HepG2 (cell line): ENCODE results near the gene FBP2. TPM values are rescaled to one million over a fixed set of nuclear protein-coding genes. Genes with fewer than 3 reads are reported as not detected.

Experiments
- AKNA ChIP-seq: sonication (generic); formaldehyde crosslinking; IDR thresholded peaks from 2 replicates; pipeline ENCODE4 v1.4.0; 2020; ENCODE audit warnings: missing genetic modification reagents, borderline replicate concordance
- ASH2L ChIP-seq: fragments of 300-600, 200-600 bp; sonication (generic); IDR thresholded peaks from 2 replicates; pipeline ENCODE4 v1.7.0; 2017; ENCODE audit warnings: low read depth, mild to moderate bottlenecking, moderate library complexity, mixed read lengths, low read length; ENCODE audit not compliant: insufficient read length
- CBX5 ChIP-seq: sonication (generic); formaldehyde crosslinking; IDR thresholded peaks from 2 replicates; pipeline ENCODE4 v1.4.0; 2020; ENCODE audit warnings: missing genetic modification reagents, borderline replicate concordance
- DMAP1 ChIP-seq: IDR thresholded peaks from 2 replicates; pipeline ENCODE4 v1.6.1; 2016
- FIP1L1 ChIP-seq: fragments of 200-400 bp; formaldehyde crosslinking; IDR thresholded peaks from 2 replicates; pipeline ENCODE4 v1.6.1; 2018; ENCODE audit warnings: low read depth, mild to moderate bottlenecking, low read length, moderate library complexity, borderline replicate concordance; ENCODE audit not compliant: insufficient read depth
- FOXO1 ChIP-seq: sonication (generic); formaldehyde crosslinking; IDR thresholded peaks from 2 replicates; pipeline ENCODE4 v1.4.0; 2020; ENCODE audit warnings: missing genetic modification reagents
- GABPA ChIP-seq, 2 experiments: IDR thresholded peaks; 2 replicates each; pipeline ENCODE4 v1.6.1; 2011 to 2016; ENCODE audit warnings: low read depth in 2 of 2, low read length in 1 of 2, missing biosample characterization in 1 of 2, missing genetic modification characterization in 1 of 2
- GTF2F1 ChIP-seq: fragments of 150-350 bp; IDR thresholded peaks from 2 replicates; pipeline ENCODE4 v1.6.1; 2014; ENCODE audit warnings: low read length
- HBP1 ChIP-seq: IDR thresholded peaks from 2 replicates; pipeline ENCODE4 v1.6.1; 2016; ENCODE audit warnings: low read depth, control low read depth
- HHEX ChIP-seq: IDR thresholded peaks from 2 replicates; pipeline ENCODE4 v1.6.1; 2016; ENCODE audit warnings: control low read depth
- MYPOP ChIP-seq: sonication (generic); formaldehyde crosslinking; IDR thresholded peaks from 2 replicates; pipeline ENCODE4 v1.8.1; 2023; ENCODE audit warnings: mild to moderate bottlenecking, moderate library complexity, missing genetic modification reagents
- NFE2 ChIP-seq: sonication (generic); formaldehyde crosslinking; IDR thresholded peaks from 2 replicates; pipeline ENCODE4 v1.4.0; 2020; ENCODE audit warnings: missing genetic modification reagents
- ZNF234 ChIP-seq: sonication (generic); formaldehyde crosslinking; conservative IDR thresholded peaks from 2 replicates; pipeline ENCODE4 v1.5.1; 2020; ENCODE audit warnings: mild to moderate bottlenecking, missing genetic modification reagents
- ZNF3 ChIP-seq: IDR thresholded peaks from 2 replicates; pipeline ENCODE4 v1.7.0; 2017; ENCODE audit warnings: inconsistent platforms
- ZNF335 ChIP-seq: sonication (generic); formaldehyde crosslinking; IDR thresholded peaks from 2 replicates; pipeline ENCODE4 v1.4.0; 2020; ENCODE audit warnings: missing genetic modification reagents
- ZNF574 ChIP-seq: sonication (generic); formaldehyde crosslinking; IDR thresholded peaks from 2 replicates; pipeline ENCODE4 v1.4.0; 2020; ENCODE audit warnings: missing genetic modification reagents
- ZNF747 ChIP-seq: sonication (generic); formaldehyde crosslinking; IDR thresholded peaks from 2 replicates; pipeline ENCODE4 v1.8.1; 2023; ENCODE audit warnings: missing genetic modification reagents, mild to moderate bottlenecking, borderline replicate concordance
- ZNF775 ChIP-seq: sonication (generic); formaldehyde crosslinking; IDR thresholded peaks from 2 replicates; pipeline ENCODE4 v1.4.0; 2020; ENCODE audit warnings: missing genetic modification reagents, mild to moderate bottlenecking, moderate library complexity, borderline replicate concordance
- polyA plus RNA-seq, 8 experiments: library from polyadenylated mRNA; depleted of rRNA in 3 of 8; stranded (reverse) in 7 of 8; unstranded in 1 of 8; fragments of >200 nt; fragmentation: Illumina TruSeq in 4 of 8; extraction: Trizol in 4 of 8; gene quantifications; 2 replicates each; pipeline versions ENCODE4 v1.2.1 to v1.2.3, GENCODE V29; 2011 to 2016; ENCODE audit warnings: low read depth in 4 of 8, missing spikeins in 1 of 8, mixed read lengths in 1 of 8; ENCODE audit not compliant: insufficient read depth in 1 of 8
- total RNA-seq, 5 experiments: library from RNA; depleted of rRNA; stranded (reverse); fragments of >200 nt; fragmentation: Illumina TruSeq; extraction: Trizol; gene quantifications; 2 replicates each; pipeline ENCODE4 v1.2.3, GENCODE V29; 2016; ENCODE audit warnings: low read depth in 1 of 5
- TF ChIP-seq, protein P1 (sequence below): sonication (generic); formaldehyde crosslinking; IDR thresholded peaks from 2 replicates; pipeline ENCODE4 v1.5.0; 2020; ENCODE audit warnings: missing genetic modification reagents, mild to moderate bottlenecking, borderline replicate concordance
- TF ChIP-seq, protein P2 (sequence below): IDR thresholded peaks from 2 replicates; pipeline ENCODE4 v1.6.1; 2012; ENCODE audit warnings: inconsistent platforms

FBP2 gene
- total and polyA plus RNA-seq, 2 of the 13 experiments (the other 11 are each of a cell fraction or from before 2014, with no cell fraction given) = not detected

DNA sequence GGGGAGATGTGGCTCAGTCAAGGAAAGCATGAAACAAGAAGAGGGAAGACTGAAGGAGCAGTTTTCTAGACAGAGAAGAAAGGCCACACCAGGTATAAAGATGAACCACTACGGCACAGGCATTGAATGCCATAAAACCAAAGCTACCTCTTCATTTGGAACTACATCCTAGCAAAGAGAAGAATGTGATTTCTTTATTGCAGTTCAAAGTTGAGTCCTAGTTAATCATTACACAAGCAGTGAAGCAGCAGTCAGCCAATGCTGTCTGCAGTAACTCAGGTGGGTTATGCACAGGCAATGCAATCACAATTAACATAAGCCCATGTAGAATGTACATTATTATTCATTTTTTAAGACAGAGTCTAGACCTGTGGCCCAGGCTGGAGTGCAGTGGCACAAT lies 60.5 kb downstream of the FBP2 start (continued):
- no peak for TF ChIP-seq FOXO1 (CRISPR knock-in tag)
- TF ChIP-seq AKNA (CRISPR knock-in tag) = no peak
- no peak for TF ChIP-seq CBX5
- no peak for TF ChIP-seq ZNF574
- no peak for TF ChIP-seq GTF2F1
- TF ChIP-seq NFE2 (CRISPR knock-in tag) = no peak
- TF ChIP-seq ZNF3 = no peak
- TF ChIP-seq ZNF747 (CRISPR knock-in tag) = no peak
- no peak for TF ChIP-seq HHEX (CRISPR knock-in tag)
- TF ChIP-seq HBP1 = no peak
- TF ChIP-seq, protein P1, sequence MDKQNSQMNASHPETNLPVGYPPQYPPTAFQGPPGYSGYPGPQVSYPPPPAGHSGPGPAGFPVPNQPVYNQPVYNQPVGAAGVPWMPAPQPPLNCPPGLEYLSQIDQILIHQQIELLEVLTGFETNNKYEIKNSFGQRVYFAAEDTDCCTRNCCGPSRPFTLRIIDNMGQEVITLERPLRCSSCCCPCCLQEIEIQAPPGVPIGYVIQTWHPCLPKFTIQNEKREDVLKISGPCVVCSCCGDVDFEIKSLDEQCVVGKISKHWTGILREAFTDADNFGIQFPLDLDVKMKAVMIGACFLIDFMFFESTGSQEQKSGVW = no peak
- TF ChIP-seq, protein P2, sequence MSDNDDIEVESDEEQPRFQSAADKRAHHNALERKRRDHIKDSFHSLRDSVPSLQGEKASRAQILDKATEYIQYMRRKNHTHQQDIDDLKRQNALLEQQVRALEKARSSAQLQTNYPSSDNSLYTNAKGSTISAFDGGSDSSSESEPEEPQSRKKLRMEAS = 0 out of 2 replicates have a peak, but pooled peaks have one; percentile 29
- no peak for TF ChIP-seq ASH2L
- peak; percentile 48; the same call in 1 of the 2 replicates for TF ChIP-seq DMAP1 (CRISPR knock-in tag)
- TF ChIP-seq ZNF335 (CRISPR knock-in tag) = no peak
- TF ChIP-seq ZNF234 (CRISPR knock-in tag) = no peak
- TF ChIP-seq FIP1L1 = no peak
- TF ChIP-seq MYPOP (CRISPR knock-in tag) = no peak
- no peak for TF ChIP-seq ZNF775 (CRISPR knock-in tag)
- TF ChIP-seq GABPA (IDR thresholded peaks at IDR 0.05; ENCODE audit: low read depth, low read length) = no peak
- TF ChIP-seq GABPA (CRISPR knock-in tag; IDR thresholded peaks at IDR 0.05; ENCODE audit: low read depth) = no peak
